GM06990 (cell line): ENCODE measurements around the gene CTSD.

Source experiments
- DNase-seq: peaks from one replicate; pipeline ENCODE4 v3.0.0-alpha.2; 2011; ENCODE audit not compliant: insufficient read length; ENCODE audit errors: extremely low read depth
- H3K27me3 ChIP-seq: replicated peaks from 2 replicates; pipeline ENCODE4 v1.6.0; 2011; ENCODE audit warnings: low read length; ENCODE audit not compliant: control insufficient read depth, insufficient read depth
- H3K36me3 ChIP-seq: 2 replicates; pipeline ENCODE4 v1.5.1; 2011; ENCODE audit warnings: low read length; ENCODE audit not compliant: control insufficient read depth, insufficient read depth
- H3K4me3 ChIP-seq: replicated peaks from 2 replicates; pipeline ENCODE4 v1.5.1; 2011; ENCODE audit warnings: low read depth, mild to moderate bottlenecking, control low read depth, low read length
- CTCF ChIP-seq: IDR thresholded peaks from 2 replicates; pipeline ENCODE4 v1.5.1; 2011; ENCODE audit warnings: low read length, control low read depth, mild to moderate bottlenecking, inconsistent platforms; ENCODE audit not compliant: insufficient read depth, poor library complexity, severe bottlenecking

The CTSD gene

DNA sequence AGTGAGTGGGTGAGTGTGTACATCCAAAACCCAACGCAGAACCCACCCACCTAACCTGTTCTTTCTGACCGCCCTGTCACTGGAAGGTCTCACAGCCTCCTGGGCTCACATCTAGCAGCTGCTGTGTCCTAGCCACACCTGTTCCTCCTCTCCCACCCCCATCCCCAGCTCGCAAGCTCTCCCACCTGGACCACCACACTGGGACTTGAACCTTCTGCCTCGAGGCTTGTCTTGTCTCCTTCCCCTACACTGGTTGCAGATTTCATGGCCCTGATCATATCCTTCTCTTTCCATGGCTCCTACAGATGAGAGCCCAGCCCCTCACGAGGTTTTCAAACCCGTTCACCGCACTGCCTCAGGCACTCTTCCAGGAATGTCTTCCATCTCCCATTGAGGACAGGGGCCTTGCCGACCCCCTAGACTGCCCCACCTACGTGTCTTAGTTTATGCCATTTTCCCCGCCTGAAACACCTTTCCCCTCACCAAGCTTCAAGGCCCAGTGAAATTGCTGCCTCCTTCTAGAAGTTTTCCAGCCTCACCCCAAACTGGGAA lies 20.1 kb downstream of the CTSD start:
- no peak overlapping the region for H3K4me3 ChIP-seq
- no peaks in the 10 kb centered on the region; the same call in 1 of the 2 replicates for H3K27me3 ChIP-seq
- TF ChIP-seq CTCF, result no peak
- DNase-seq, result no peak
- H3K36me3 ChIP-seq, result no peaks in the 10 kb centered on the region

- no peaks in the 10 kb centered on the region for H3K36me3 ChIP-seq
- TF ChIP-seq CTCF, result no peak
- DNase-seq, result no peak
- H3K27me3 ChIP-seq, result no peaks in the 10 kb centered on the region
- H3K4me3 ChIP-seq, result no peak overlapping the region
Measured at GRCh38 chr11:1742869-1743584, 20.7 kb downstream of the CTSD start.

DNA sequence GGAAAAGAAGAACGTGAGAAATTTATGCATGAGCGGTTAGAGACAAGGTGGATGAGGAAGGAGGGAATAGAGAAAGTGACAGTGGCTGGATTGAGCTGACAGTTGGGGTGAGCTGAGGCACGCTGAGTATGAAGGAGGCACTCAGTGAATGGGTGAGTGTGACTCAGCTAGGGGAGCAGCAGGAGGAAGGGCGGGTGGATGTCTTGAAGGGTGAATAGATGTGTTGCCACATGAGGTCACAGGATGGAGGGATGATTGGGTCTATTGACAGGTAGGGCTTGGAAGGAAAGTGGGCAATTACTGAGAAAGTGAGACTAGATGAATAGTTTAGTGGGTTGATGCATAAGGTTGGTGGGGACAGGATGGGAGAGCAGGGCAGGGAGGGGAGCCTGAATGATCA lies 21.4 kb downstream of the CTSD start:
- TF ChIP-seq CTCF, result no peak
- H3K36me3 ChIP-seq, result no peaks in the 10 kb centered on the region
- DNase-seq, result no peak
- H3K27me3 ChIP-seq, result no peaks in the 10 kb centered on the region
- no peak overlapping the region for H3K4me3 ChIP-seq

- no peak for TF ChIP-seq CTCF
- no peak overlapping the region for H3K4me3 ChIP-seq
- DNase-seq, result no peak
- no peaks in the 10 kb centered on the region for H3K27me3 ChIP-seq
- no peaks in the 10 kb centered on the region for H3K36me3 ChIP-seq
Measured at GRCh38 chr11:1741741-1742140, 22.0 kb downstream of the CTSD start.

DNA sequence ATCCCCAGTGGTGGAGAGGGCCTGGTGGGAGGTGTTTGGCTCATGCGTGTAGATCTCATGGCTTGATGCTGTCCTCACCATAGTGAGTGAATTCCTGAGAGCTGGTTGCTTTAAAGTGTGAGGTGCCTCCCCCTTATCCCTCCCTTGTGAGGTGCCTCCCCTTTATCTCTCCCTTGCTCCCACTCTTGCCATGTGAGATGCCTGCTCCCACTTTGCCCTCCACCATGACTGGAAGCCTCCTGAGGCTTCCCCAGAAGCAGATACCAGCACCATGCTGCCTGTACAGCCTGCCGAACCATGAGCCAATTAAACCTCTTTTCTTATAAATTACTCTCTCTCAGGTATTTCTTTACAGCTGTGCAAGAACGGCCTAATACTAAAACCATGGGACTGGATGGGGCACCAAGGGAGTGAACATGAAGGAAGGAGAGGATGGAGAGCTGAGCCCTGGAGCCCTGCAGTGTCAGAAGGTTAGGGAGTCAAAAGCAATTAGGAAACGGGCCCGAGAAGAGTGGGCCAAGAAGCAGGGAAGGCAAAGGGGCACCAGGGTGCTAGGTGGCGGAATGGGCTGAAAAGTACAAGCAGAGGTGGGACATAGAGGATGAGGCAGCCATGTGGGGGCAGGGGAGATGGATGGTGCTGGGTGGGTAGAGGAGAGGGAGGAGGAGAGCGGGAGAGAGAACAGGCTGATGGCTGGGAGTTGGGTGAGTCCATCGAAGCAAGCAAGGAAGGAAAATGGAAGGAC lies 22.8 kb downstream of the CTSD start:
- no peaks in the 10 kb centered on the region for H3K27me3 ChIP-seq
- DNase-seq, result no peak
- H3K4me3 ChIP-seq, result no peak overlapping the region
- no peak for TF ChIP-seq CTCF
- no peaks in the 10 kb centered on the region for H3K36me3 ChIP-seq
